Activated T-cell treated with anti-CD3 and anti-CD28 coated beads for 48 hours (primary cell): ENCODE results near the gene RHOH.
"Not testable (repeated sequence)": the region's sequence is repeated elsewhere in the genome, so short reads cannot be mapped to it uniquely, and the experiment has no call there.

Experiments used
- DNase-seq: peaks from one replicate; pipeline ENCODE4 v3.0.0-alpha.2; 2020; ENCODE audit warnings: low read depth

Gene RHOH, protein sequence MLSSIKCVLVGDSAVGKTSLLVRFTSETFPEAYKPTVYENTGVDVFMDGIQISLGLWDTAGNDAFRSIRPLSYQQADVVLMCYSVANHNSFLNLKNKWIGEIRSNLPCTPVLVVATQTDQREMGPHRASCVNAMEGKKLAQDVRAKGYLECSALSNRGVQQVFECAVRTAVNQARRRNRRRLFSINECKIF

DNA sequence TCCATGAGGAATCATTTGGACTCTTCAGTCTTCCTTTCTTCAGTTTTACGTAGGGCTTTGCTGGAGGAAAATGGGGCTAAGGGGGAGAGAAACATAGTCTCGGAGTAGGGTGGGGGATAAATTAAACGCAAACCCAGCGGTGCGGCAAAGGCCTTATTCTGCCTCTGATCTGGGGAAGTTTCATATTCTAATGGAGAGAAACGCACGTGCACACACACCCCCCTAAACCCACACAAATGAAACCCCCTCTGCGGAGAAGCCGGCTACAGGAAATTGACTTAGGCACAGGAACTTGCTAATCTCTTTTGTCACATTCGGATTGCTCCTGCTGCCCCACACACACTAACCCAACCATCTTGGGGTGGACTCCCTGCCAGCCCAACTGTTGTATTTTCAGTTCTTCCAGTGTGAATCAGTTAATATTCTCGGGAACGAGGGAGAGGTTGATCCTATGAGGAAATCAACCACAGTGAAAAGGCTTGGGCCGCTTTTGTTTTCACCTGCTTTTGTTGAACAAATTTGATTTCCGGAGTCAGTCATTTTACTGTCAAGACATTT is at the start of gene RHOH:
Gene RHOH, plus strand, starts transcription at position 308 of the 558 bp plus-strand sequence. CDS start 46,356 bp downstream, outside the sequence.
- DNase-seq, result peak; percentile 65

DNA sequence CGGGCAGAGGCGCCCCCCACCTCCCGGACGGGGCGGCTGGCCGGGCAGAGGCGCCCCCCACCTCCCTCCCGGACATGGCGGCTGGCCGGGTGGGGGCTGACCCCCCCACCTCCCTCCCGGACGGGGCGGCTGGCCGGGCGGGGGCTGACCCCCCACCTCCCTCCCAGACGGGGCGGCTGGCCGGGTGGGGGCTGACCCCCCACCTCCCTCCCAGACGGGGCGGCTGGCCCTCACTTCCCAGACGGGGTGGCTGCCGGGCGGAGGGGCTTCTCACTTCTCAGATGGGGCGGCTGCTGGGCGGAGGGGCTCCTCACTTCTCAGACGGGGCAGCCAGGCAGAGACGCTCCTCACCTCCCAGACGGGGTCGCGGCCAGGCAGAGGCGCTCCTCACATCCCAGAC is 49.3 kb upstream of the RHOH start:
- DNase-seq, result not testable (repeated sequence)

DNA sequence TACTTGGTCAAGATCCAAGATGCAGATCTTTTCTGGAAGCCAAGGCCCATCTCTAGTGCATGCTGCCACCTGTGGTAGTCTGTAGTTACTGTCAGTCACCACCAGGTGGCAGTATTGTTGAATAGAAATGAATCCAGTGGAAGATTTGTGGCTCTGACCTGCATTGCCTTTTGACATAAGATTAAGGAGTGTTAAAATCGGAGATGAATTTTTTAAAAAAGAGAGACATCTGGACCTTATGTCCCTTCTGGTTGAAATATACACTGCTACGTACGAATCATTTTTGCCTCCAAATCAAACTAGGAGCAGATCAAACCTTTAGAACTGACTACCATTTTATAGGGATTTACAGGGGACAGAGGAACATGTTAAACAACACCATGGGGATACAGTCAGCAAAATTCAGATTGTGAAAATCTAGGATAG is 46.9 kb upstream of the RHOH start:
- DNase-seq, result peak; percentile 44

DNA sequence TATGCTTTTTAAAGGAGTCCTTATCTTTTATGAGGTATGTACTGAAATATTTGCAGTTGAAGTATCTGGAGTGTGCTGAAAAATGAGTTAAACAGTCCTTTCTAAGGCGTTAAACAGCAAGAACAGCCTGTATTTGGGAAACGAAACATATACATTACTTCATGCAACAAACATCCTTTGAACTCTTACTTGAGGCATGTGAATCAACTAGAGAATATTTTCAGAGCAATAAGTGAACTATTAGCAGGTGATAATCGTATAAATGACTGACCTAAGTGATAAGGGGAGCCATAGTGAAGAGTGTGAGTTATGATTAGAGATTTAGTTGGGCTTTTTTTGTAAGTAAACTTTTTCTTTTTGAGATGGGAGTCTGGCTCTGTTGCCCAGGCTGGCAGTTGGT is 45.9 kb upstream of the RHOH start:
- DNase-seq, result no peak

DNA sequence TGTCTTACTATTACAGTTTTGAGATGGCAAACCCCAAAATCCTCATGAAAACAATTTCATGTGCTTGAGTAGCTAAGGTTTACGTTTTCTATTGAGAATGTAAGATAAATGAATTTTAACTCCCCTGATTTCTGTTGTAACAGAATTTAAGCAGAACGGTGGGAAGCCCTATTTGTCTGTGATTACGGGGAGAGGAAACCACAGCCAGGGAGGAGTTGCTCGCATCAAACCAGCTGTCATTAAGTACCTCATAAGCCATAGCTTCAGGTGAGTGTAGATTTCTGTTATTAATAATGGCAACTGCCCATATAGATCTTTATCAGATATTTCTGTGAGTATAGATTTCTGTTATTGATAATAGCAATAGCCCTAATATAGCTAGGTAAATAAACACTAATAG is 44.2 kb upstream of the RHOH start:
- DNase-seq, result no peak

DNA sequence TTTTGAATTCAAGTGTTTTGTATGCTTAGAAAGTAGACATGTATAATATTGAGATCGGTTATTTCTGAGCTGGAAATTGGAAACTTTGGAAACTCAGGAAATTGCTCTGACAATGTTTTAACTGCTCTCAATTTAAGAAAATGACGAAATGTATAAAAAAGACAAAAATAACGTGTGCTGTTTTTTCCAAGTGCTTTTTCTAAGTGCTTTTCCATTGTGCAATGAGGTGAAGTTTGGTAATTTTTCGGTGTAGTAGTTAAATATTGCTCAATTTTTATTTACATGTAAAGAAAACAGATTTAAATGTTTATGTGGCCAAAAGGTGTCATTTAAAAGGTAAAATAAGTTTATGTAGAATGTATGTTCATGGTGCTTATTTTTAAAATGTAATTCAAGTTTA is 39.4 kb upstream of the RHOH start:
- no peak for DNase-seq

DNA sequence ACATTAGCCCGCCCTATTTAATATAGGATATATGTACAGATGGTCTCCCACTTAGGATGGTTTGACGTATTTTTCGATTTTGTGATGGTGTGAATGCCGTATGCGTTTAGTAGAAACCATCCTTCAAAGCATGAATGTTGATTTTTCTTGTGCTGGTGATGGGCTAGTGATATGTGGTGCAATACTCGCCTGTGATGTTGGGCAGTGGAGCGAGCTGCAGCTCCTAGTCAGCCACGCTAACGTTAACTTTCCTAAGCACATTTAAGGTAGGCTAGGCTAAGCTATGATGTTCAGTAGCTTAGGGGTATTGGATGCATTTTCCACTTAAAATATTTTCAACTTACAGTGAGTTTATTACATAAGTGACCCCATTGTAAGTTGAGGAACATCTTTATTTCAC is 36.6 kb upstream of the RHOH start:
- no peak for DNase-seq

DNA sequence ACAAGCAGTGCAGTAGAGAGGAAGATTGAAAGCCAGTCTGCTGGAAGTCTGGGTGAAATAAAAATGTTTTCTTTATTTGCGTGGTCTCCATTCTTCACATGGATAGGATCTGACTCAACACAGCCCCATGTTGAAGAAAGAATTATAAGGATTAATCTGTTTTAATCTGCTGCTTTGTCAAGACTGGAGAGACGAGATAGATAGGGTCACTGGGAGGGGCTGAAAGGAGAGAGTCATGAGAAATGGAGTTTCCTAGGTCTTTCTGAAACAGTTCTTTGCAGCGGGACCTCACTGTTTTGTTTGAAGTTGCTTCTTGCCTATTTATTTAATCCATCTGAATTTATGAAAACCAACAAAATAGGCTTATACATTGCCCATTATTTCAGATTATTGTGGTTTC is 32.4 kb upstream of the RHOH start:
- no peak for DNase-seq

DNA sequence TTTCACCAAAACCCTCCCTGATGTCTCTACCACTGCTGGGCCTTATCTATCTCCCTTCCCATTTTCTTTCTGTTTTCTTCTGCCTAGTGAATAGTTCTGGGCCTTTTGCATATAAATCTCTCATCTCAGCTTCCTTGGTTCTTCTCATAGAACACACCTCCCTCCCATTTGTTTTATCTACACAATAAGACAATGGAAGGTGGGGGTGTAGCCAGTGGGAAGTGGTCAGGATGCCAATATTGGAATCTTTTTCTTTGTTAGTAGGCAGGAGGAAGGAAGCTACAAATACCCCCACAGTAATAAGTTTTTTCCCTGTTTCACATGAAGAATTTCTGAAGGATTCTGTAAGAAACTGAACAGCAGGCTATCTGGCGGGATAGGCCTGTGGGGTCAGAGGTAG is 30.9 kb upstream of the RHOH start:
- DNase-seq, result no peak

DNA sequence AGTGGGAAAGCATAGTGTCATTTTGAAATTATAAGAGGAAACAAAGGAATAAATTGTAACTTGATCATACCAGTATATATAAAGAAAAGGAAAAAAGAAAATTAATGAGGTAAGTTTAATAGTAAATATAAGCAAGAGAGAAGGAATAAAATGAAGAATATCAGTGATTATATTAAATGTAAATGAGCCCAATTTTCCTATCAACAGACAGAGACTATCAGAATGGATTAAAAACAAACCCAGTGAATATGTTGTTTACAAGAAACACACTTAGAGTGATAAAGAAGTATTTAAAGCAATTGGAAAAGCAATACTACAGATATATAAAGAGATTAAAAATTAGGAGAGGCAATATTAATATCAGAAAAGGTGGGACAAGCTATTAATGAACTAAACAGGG is 28.8 kb upstream of the RHOH start:
- no peak for DNase-seq

DNA sequence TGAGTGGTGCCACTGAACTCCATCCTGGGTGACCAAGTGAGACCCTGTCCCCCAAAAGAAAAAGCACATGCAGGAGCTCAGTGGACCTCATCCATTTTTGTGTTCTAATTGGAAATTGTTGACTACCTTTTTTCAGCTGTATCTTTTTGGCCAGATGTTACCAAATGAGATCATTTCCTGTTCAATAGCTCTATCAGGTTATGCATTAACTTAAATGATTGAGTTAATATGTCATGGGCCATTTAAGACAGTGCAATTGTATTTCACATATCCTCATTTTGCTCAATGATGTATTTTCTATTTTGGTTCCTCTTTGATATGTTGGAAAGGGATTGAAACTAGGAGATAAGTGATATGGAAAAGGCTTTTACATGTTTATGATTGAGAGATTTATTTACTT is 26.2 kb upstream of the RHOH start:
- DNase-seq, result no peak

DNA sequence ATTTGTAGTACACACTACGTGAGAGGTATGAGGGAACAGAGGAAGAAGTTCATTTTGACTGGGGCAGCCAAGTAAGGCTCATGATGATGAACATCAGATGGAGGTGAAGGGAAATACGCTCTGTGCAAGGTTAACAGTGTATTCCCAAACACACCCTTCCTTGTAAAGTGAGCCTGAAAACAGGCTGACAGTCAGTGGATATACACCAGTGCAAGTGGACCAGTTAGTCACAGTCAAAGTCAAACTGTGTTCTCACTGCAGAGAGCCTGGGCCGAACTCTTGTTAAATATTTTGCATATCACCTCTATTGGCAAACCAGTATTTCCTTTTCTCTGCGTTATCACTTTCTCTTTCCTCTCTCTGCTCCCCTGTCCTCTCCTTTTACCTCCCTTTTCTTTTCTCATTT is 23.4 kb upstream of the RHOH start:
- DNase-seq, result no peak

DNA sequence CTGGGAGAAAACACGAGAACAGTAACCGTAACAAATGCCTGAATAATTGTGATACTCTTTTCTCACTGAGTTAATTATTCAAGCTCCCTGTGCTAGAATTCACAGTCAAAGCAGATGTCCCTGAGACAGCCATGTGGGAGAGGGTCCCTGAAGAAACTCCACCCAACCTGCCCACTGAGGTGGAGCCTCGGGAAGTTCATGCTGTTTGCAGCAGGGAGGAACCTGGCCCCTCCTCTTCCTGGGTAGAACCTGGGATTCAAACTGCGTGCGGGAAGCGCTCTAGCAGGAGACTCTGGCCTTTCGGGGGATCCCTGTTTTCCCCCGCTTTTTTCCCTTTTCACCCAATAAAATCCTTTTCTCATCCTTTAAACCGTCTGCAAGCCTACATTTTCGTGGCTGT is 20.2 kb upstream of the RHOH start:
- DNase-seq, result no peak

DNA sequence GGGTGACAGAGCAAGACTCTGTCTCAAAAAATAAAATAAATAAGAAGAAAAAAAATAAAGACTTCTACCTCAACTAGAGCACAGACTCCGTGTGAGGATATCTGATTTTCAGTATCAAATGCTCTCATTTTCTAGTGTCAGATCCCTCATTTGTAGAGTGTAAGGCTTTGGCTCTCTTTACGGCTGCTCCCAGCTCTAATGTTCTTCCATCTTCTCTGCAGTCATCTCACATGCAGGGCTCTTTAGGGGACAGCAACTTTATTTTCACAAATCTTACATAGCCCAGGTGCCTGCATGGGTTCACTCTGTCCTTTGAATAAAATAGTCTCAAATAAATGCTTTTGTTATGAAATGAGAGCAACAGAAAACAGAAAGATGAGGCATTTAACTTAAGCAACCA is 19.2 kb upstream of the RHOH start:
- DNase-seq, result no peak

DNA sequence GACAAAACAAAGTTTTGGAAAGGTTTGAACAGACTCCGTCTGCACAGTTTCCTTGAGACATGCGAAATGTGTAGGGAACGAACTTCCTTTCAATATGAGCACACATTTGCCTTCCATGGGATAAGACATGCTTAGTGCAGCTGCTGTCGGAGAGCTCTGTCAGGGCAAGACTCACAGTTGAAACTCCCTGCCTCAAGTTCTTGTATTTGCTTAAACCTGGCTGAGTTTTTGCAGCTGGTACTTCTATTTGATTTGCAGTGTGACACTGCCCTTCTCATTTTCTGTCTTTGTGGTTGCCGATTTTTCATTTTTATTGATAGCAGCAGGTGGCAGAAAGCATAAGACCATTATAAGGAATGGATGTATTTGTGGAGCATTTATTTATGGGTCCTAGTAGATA is 18.2 kb upstream of the RHOH start:
- no peak for DNase-seq

DNA sequence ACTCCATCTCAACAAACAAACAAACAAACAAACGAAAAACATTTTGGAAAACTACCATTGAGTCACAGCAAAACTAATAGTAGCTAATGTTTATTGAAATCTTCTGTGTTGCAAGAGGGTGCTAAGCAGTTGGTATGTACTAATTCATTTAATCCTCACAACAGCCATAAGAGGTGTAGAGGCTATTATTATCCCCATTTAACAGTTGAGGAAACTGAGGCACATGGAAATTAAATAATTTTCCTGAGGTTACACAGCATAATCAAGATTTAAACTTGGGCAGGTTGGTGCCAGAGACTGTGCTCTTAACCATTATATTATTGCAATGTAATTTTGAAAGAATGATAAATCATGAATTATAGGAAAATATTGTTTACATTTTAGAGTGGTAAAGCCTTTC is 17.5 kb upstream of the RHOH start:
- no peak for DNase-seq

DNA sequence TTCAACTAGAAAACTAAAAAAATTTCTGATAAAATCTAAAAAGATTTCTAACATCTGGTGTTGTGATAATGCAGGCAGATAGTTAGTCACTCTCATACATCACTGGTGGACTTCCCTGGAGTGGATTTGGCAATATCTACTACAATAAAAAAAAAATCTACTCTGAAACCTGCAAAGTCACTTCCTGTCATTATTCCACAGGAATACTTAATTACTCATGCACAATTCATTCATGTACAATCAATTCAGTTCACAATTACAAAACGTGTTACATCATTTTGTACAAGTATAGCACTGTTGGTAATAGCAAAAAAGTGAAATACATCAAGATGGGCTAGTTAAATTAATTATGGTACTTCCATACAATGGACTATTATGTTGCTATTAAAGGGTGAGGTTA is 16.5 kb upstream of the RHOH start:
- no peak for DNase-seq

DNA sequence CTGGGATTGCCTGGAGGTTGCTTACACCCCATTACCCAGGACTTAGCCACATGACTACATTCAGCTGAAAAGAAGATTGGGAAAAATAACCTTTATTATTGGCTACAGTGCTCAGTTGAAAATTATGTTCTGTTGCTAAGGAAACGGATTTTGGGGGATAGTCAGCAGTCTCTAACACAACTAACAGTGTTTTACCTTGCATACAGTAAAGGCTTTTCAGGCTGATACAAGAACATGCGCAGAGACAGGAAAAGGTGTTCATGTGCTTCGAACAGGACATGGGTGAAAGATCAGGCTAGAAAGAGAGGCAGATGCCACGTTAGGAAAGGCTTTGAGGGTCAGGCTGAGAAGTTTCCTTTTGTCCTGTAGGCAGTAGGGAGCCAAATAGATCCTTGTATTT is 14.8 kb upstream of the RHOH start:
- DNase-seq, result no peak

DNA sequence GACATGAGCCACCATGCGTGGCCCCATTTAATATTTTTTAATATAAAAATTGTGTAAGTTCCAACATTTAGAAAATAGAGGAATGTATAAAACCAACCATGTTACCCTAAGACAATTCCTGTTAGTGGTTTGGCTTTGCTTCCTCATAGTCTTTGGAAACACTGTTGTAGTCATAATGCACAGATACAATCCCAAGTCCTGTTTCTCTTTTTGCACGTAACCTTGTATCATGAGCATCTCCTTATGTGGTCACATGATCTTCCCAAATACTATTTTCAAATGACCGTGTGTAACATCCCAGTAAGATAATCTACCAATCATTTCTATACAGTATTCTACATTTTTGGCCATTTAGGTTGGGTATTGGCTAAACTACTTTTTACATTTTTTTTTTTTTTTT is 13.9 kb upstream of the RHOH start:
- DNase-seq, result no peak

DNA sequence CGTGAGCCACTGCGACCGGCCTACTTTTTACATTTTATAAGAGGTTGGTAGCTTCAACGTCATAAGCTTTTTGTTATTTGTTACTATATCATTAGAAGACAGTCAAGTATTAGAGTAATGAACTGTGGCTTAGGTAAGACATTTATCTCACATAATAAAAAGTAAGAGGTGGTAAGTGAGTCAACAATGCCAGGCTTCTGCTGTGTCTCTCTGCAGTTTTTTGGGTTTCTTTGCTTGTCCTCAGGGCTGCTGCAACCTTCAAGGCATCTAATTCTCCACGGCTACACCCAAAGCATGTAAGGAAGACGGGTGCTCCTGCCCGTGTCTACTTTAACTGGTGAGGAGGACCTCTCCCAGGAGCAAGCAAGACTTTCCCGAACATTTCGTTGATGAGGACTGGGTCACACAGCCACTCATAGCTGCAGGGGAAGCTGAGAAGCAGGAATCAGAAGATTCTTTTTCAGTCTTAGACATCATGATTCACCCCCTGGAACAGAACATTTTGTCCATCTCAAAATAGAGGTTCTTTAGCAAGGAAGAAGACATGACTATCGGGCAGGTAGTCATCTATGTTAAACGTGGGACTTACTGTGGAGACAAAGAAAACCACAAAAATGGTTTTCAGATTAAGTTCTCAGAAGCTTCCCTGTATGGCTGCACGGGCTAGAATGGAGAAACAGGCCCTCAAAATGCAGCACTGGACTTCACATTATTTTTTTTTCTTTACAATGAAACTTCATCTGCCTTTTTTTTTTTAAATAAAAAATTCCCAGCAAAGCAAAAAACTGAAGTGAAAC is 13.0 kb upstream of the RHOH start:
- no peak for DNase-seq

DNA sequence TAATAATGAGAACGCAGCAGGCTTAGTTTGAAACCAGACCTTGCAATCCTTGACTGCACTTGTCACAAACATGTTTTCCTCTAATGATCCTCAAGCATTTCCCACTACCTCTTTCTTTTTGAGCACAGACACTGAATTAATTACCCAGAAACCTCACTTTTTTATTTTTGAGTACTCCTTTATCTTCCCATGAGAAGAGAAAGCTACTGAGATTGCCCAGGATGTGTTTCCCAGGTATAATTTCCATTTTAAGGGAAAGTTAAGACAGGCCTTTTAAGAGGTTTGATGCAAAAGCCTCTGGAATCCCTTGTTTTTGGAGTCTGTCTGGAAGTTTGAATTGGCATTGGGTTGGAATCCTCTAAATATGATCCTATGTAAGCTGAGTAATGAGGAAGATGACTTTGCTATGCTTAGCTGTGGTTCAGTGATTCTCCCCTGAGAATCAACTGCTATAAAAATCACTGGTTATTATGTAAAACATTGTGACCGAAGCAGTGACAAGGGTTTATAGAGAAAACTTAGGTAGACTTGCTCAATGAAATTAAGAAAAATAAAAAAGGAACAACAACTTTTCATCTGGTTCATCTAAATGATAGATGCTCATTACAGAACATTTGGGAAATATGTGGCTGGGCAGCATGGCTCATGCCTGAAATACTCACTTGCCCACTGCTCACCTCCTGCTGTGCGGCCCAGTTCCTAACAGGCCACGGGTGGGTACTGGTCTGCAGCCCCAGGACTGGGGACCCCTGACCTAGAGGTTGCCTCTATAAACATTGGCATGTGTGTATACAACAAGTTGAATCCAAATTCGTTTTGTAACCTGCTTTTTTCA is 10.8 kb upstream of the RHOH start:
- DNase-seq, result no peak

DNA sequence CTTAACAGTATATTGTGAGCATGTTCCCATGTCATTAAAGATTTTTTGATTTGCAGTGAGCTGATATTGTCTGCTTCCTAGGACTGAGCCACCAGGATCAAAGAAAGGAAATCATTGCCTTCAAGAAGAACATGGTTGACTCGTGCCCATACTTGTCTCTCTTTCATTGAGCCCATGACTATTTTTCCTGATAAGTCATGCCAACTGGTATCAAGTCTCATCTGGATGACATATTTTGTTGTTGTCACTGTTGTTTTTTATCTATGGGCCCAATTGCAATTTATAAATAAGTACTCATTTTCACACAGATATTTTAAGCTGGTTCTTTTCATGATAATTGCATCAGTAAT is 10.2 kb upstream of the RHOH start:
- DNase-seq, result no peak

DNA sequence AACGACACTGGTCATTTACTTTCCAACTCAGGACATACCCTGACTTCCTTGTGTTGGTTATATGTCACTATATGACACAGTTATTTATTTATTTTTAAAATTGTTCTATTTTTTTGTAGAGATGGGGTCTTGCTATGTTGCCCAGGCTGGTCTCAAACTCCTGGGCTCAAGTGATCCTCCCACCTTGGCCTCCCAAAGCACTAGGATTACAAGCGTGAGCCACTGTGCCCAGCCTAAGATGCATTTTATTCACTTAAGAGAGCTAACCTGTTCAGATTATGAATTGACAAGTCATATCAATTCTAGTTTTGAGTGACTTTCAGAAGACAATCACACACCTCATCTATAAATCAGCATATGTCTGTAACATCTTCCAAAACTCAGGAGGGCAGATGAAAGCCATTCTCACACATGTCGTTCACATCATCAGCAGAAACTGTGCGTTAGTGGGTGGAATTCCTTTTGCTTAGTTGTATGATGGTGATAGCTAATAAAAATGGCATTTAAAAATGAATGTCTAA is 9.4 kb upstream of the RHOH start:
- no peak for DNase-seq
